Mesodermal cell (in vitro differentiated cells): Measurements from ENCODE around the gene RNPEP. TPM values are rescaled to one million over a fixed set of nuclear protein-coding genes. Genes with fewer than 3 reads are reported as not detected.
"Not testable (repeated sequence)": the region's sequence is repeated elsewhere in the genome, so short reads cannot be mapped to it uniquely, and the experiment has no call there.

Source experiments
- H3K27ac ChIP-seq: 2 replicates; pipeline ENCODE4 v1.7.0; 2013; ENCODE audit warnings: mild to moderate bottlenecking, low read depth, low read length, moderate library complexity; ENCODE audit not compliant: severe bottlenecking
- H3K36me3 ChIP-seq: 2 replicates; pipeline ENCODE4 v1.7.1; 2013; ENCODE audit warnings: mild to moderate bottlenecking, low read length, moderate library complexity; ENCODE audit not compliant: control insufficient read depth, insufficient read depth
- H3K4me1 ChIP-seq: one replicate; pipeline ENCODE4 v1.7.1; 2013; ENCODE audit warnings: mild to moderate bottlenecking, low read length; ENCODE audit not compliant: insufficient read depth, control insufficient read depth, poor library complexity, severe bottlenecking
- H3K4me3 ChIP-seq: 2 replicates; pipeline ENCODE4 v1.7.0; 2013; ENCODE audit warnings: low read length, control low read depth, mild to moderate bottlenecking; ENCODE audit not compliant: insufficient read depth, poor library complexity, severe bottlenecking; ENCODE audit errors: extremely low read depth
- H3K9me3 ChIP-seq: 2 replicates; pipeline ENCODE4 v1.7.1; 2013; ENCODE audit warnings: mild to moderate bottlenecking, low read length, moderate library complexity; ENCODE audit not compliant: control insufficient read depth
- WGBS, 2 experiments: methylation state at CpG; one replicate each; pipeline ENCODE4 v1.1.5; 2013; ENCODE audit warnings: missing lambda C conversion rate in 2 of 2; ENCODE audit not compliant: insufficient coverage in 2 of 2; 5-methylcytosine and 5-hydroxymethylcytosine counted together
- polyA plus RNA-seq, 2 experiments: library from polyadenylated mRNA; stranded (reverse); fragments of 50-300 nt; gene quantifications; one replicate each; pipeline ENCODE4 v1.2.3, GENCODE V29; 2013

RNPEP gene
- 81.8 TPM for polyA plus RNA-seq (2013, experiment 1 of 2)
- polyA plus RNA-seq (2013, experiment 2 of 2): 75.0 TPM

- WGBS, 2 experiments: 0 to 1% methylated on average over 71 to 77 of the region's 80 CpGs
- Histone ChIP-seq H3K9me3 (no peaks in the 10 kb centered on the region), H3K27ac (peak within 1 kb of the TSS; percentile 84), H3K4me1 (peaks cover 8% of the 10 kb centered on the region), H3K4me3 (peak within 1 kb of the TSS; percentile 79), H3K36me3 (peaks cover 10% of the 10 kb centered on the region)
These were observed at the start of gene RNPEP for GRCh38 chr1:201982623-201983379. RNPEP (plus strand) TSS chr1:201982648; CDS start chr1:201982667, 19 bp downstream.

- WGBS, 2 experiments: 87 to 94% methylated on average over 4 of the region's 5 CpGs
- Histone ChIP-seq H3K36me3 (no peaks in the 10 kb centered on the region), H3K4me1 (peaks cover 4% of the 10 kb centered on the region), H3K9me3 (no peaks in the 10 kb centered on the region), H3K4me3 (no peak overlapping the region), H3K27ac (no peak overlapping the region)
These were observed 48.5 kb upstream of the RNPEP start for GRCh38 chr1:201933840-201934430.

- Histone ChIP-seq H3K9me3 (no peaks in the 10 kb centered on the region), H3K4me3 (no peak overlapping the region), H3K4me1 (peaks cover 14% of the 10 kb centered on the region), H3K27ac (no peak overlapping the region), H3K36me3 (no peaks in the 10 kb centered on the region)
- WGBS, 2 experiments: 100% methylated on average over 1 of the region's 5 CpGs; no CpG with 5 or more reads in 1 of the 2 experiments
These were observed 44.7 kb upstream of the RNPEP start for GRCh38 chr1:201937624-201938213.

- Histone ChIP-seq H3K4me1 (peaks cover 14% of the 10 kb centered on the region), H3K9me3 (no peaks in the 10 kb centered on the region), H3K4me3 (no peak overlapping the region), H3K36me3 (no peaks in the 10 kb centered on the region), H3K27ac (no peak overlapping the region)
- WGBS, 2 experiments: 83 to 86% methylated on average over 2 to 4 of the region's 4 CpGs
These were observed 43.9 kb upstream of the RNPEP start for GRCh38 chr1:201938440-201939035.

DNA sequence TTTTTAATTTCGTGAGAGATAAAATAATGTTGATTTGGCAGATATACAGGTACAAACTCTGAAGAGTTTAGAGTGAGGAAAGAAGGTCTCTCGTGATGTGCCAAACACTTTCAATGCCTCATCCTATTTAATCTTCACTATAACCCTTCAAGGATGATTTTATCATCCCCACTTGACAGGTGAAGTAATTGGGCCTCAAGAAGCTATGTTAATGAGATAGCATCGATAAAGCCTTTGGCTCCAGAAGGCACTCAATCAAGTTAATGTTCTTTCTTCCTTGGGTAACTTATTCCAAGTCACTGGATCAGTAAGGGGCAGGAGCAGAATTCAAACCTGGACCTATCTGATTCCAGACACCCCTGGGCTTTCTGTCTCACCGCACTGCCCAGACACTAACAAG is 43.3 kb upstream of the RNPEP start:
- H3K27ac ChIP-seq: no peak overlapping the region
- no peak overlapping the region for H3K4me3 ChIP-seq
- H3K36me3 ChIP-seq: no peaks in the 10 kb centered on the region
- no peaks in the 10 kb centered on the region for H3K9me3 ChIP-seq
- H3K4me1 ChIP-seq: peaks cover 14% of the 10 kb centered on the region
- 89 to 100% methylated on average over 1 to 2 of the region's 4 CpGs for WGBS, 2 experiments

- H3K36me3 ChIP-seq: no peaks in the 10 kb centered on the region
- no peaks in the 10 kb centered on the region for H3K9me3 ChIP-seq
- no peak overlapping the region for H3K4me3 ChIP-seq
- H3K4me1 ChIP-seq: peaks cover 14% of the 10 kb centered on the region
- no peak overlapping the region for H3K27ac ChIP-seq
- WGBS, 2 experiments: 83 to 100% methylated on average over 1 to 2 of the region's 5 CpGs
These were observed 42.9 kb upstream of the RNPEP start for GRCh38 chr1:201939574-201939973.

- H3K4me3 ChIP-seq, H3K27ac ChIP-seq, H3K36me3 ChIP-seq, H3K9me3 ChIP-seq: not testable (repeated sequence)
- WGBS, 2 experiments: 96% methylated on average over 8 to 9 of the region's 10 CpGs
- peaks cover 14% of the 10 kb centered on the region for H3K4me1 ChIP-seq
These were observed 42.1 kb upstream of the RNPEP start for GRCh38 chr1:201940316-201940715.

GRCh38 chr1:201941420-201942128 is 40.9 kb upstream of the RNPEP start:
- 28 to 31% methylated on average over 5 to 7 of the region's 18 CpGs for WGBS, 2 experiments
- H3K4me3 ChIP-seq: no peak overlapping the region

DNA sequence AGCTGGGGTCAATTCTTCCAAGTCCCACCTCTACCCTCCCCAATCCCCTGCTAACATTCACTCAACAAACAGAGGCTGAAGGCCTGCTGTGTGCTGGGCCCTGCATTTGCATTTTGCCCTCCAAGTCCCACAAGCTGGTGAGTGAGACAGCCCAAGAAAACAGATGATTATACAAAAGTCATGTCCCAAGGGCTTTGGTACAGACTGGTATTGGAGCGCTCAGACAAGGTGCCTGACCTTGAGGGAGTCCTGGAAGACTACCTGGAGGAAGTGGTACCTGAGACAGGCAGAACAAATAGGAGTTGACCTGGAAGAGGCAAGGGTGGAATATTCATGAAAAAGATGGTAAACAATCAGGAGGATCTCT is 40.3 kb upstream of the RNPEP start:
- 92 to 100% methylated on average over 1 of the region's 1 CpG for WGBS, 2 experiments
- Histone ChIP-seq H3K27ac (peak overlapping the region; percentile 83), H3K36me3 (no peaks in the 10 kb centered on the region), H3K4me1 (peaks cover 28% of the 10 kb centered on the region), H3K4me3 (no peak overlapping the region), H3K9me3 (no peaks in the 10 kb centered on the region)

More at GRCh38 chr1:201941420-201942128, 40.9 kb upstream of the RNPEP start:
- Histone ChIP-seq H3K4me1 (peaks cover 24% of the 10 kb centered on the region), H3K27ac (peak overlapping the region; percentile 83), H3K36me3 (no peaks in the 10 kb centered on the region), H3K9me3 (no peaks in the 10 kb centered on the region)

- no peak overlapping the region for H3K4me3 ChIP-seq
- H3K4me1 ChIP-seq: peaks cover 24% of the 10 kb centered on the region
- H3K9me3 ChIP-seq: no peaks in the 10 kb centered on the region
- no peaks in the 10 kb centered on the region for H3K36me3 ChIP-seq
- WGBS, 2 experiments: 90% methylated on average over 2 of the region's 6 CpGs; no CpG with 5 or more reads in 1 of the 2 experiments
- no peak overlapping the region for H3K27ac ChIP-seq
These were observed 38.4 kb upstream of the RNPEP start for GRCh38 chr1:201944002-201944401.
